ENCODE measurements around the gene SMAD9. TPM values are rescaled to one million over a fixed set of nuclear protein-coding genes. Genes with fewer than 3 reads are reported as not detected.
A peak's percentile ranks its signal among the peaks of the same experiment; 100 is the strongest.

The SMAD9 gene
- total RNA-seq, 2 donors from 2014 or later = 9.0 to 13.3 TPM

DNA sequence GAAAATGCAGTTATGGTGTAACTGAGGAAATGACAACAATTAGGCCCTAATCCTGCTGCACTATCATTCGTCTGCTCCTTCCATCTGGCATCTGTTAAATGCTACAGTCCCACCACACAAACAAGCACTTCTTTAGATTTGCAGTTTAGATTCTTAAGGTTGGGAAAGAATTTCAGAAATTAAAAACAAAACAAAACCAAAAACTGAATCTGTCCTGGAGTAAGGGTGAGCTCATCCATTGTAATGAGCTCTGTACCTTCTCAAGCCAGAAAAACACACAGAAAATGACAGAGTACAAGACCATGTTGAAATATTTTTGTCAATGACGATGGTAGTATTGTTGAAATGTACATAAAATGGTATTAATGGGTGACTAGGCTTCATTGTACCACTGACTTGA is 28.3 kb downstream of the SMAD9 start:
- peaks cover 10% of the 10 kb centered on the region for H3K36me3 Mint-ChIP-seq (ENCODE audit: low read depth)
- Histone ChIP-seq H3K9ac (ENCODE audit: extremely low read depth, low read length, poor library complexity, severe bottlenecking) (no peak overlapping the region), H3K36me3 (ENCODE audit: control insufficient read depth, insufficient read depth, low read length) (no peaks in the 10 kb centered on the region), H3K9me3 (ENCODE audit: control insufficient read depth, low read length) (peaks cover 7% of the 10 kb centered on the region), H3K4me1 (ENCODE audit: control insufficient read depth, insufficient read depth, low read length) (peaks cover 18% of the 10 kb centered on the region), H3K4me3 (ENCODE audit: low read length) (no peak overlapping the region), H3K27me3 (ENCODE audit: control insufficient read depth, insufficient read depth, low read length, poor library complexity, severe bottlenecking) (no peaks in the 10 kb centered on the region), H3K27ac (ENCODE audit: low read depth, low read length) (no peak overlapping the region)
- peaks cover 5% of the 10 kb centered on the region for H3K27me3 Mint-ChIP-seq (ENCODE audit: insufficient read depth)
- peaks cover 46% of the 10 kb centered on the region for H3K4me1 Mint-ChIP-seq
- H3K9me3 Mint-ChIP-seq = peaks cover 7% of the 10 kb centered on the region
- WGBS, 2 experiments (ENCODE audit: insufficient coverage in 1 of 2, insufficient read length in 1 of 2) = 33 to 63% methylated on average over 1 to 2 of the region's 2 CpGs
- no peak overlapping the region for H3K4me3 Mint-ChIP-seq
- TF ChIP-seq, protein P1, sequence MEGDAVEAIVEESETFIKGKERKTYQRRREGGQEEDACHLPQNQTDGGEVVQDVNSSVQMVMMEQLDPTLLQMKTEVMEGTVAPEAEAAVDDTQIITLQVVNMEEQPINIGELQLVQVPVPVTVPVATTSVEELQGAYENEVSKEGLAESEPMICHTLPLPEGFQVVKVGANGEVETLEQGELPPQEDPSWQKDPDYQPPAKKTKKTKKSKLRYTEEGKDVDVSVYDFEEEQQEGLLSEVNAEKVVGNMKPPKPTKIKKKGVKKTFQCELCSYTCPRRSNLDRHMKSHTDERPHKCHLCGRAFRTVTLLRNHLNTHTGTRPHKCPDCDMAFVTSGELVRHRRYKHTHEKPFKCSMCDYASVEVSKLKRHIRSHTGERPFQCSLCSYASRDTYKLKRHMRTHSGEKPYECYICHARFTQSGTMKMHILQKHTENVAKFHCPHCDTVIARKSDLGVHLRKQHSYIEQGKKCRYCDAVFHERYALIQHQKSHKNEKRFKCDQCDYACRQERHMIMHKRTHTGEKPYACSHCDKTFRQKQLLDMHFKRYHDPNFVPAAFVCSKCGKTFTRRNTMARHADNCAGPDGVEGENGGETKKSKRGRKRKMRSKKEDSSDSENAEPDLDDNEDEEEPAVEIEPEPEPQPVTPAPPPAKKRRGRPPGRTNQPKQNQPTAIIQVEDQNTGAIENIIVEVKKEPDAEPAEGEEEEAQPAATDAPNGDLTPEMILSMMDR (conservative IDR thresholded peaks at IDR 0.05) = no peak
- no peak for DNase-seq
- no peak overlapping the region for H3K27ac Mint-ChIP-seq

DNA sequence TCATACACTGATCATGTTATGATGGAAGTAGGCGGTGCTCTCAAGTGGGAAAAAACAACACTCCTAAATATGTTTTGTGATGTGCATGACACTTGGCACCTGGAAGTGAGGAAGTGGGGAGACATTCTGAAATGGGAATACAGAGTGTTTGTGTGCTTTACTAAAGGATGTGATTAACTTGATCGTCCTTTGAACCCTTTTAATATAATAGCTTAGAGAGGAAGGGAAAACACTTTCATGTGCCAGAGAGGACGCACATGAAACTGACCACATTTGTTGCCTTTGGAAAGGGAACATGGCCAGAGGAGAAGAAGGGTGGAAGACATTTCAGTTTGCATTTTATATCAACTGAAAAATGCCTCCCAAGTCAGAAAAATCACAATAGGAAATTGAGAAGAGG is 31.4 kb downstream of the SMAD9 start:
- TF ChIP-seq, protein P1 (conservative IDR thresholded peaks at IDR 0.05) = no peak
- Mint-ChIP-seq H3K27ac (no peak overlapping the region), H3K4me1 (peaks cover 70% of the 10 kb centered on the region), H3K4me3 (no peak overlapping the region), H3K27me3 (ENCODE audit: insufficient read depth) (no peaks in the 10 kb centered on the region), H3K9me3 (no peaks in the 10 kb centered on the region), H3K36me3 (ENCODE audit: low read depth) (no peaks in the 10 kb centered on the region)
- Histone ChIP-seq H3K9ac (ENCODE audit: extremely low read depth, low read length, poor library complexity, severe bottlenecking) (no peak overlapping the region), H3K4me1 (ENCODE audit: control insufficient read depth, insufficient read depth, low read length) (peaks cover 31% of the 10 kb centered on the region), H3K4me3 (ENCODE audit: low read length) (no peak overlapping the region), H3K27me3 (ENCODE audit: control insufficient read depth, insufficient read depth, low read length, poor library complexity, severe bottlenecking) (no peaks in the 10 kb centered on the region), H3K9me3 (ENCODE audit: control insufficient read depth, low read length) (no peaks in the 10 kb centered on the region), H3K36me3 (ENCODE audit: control insufficient read depth, insufficient read depth, low read length) (no peaks in the 10 kb centered on the region), H3K27ac (ENCODE audit: low read depth, low read length) (no peak overlapping the region)
- 92 to 100% methylated on average over 2 to 3 of the region's 3 CpGs for WGBS, 2 experiments (ENCODE audit: insufficient coverage in 1 of 2, insufficient read length in 1 of 2)
- DNase-seq = no peak

DNA sequence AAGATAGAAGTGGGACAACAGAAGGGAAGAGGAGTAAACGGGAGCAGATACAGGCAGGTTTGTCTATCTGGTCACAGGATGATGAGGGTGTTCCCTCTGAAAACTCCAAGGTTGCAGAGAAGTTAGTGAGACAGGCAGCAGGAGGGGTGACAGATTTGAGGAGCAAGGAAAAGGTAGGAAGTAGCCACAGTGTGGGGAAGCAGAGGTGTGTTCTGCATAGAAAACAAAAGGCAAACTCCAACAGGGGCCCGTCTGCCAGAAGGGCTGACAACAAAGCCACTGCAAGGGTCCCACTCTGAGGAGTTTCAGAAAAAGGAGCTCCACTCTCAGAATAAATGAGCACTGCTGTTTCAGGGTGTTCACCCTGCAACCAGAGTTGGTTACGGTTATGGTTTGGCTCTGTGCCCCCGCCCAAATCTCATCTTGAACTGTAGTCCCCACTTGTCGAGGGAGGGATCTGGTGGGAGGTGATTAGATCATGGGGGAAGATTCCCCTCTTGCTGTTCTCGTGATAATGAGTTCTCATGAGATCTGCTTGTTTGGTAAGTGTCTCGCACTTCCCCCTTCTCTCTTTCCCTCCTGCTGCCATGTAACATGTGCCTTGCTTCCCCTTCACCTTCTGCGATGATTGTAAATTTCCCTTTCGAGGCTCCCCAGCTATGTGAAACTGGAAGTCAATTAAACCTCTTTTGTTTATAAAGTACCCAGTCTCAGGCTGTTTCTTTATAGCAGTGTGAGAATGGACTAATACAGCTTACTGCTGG is 32.1 kb downstream of the SMAD9 start:
- Histone ChIP-seq H3K36me3 (ENCODE audit: control insufficient read depth, insufficient read depth, low read length) (no peaks in the 10 kb centered on the region), H3K9me3 (ENCODE audit: control insufficient read depth, low read length) (no peaks in the 10 kb centered on the region), H3K4me1 (ENCODE audit: control insufficient read depth, insufficient read depth, low read length) (peaks cover 31% of the 10 kb centered on the region), H3K9ac (ENCODE audit: extremely low read depth, low read length, poor library complexity, severe bottlenecking) (no peak overlapping the region), H3K27me3 (ENCODE audit: control insufficient read depth, insufficient read depth, low read length, poor library complexity, severe bottlenecking) (no peaks in the 10 kb centered on the region), H3K4me3 (ENCODE audit: low read length) (no peak overlapping the region), H3K27ac (ENCODE audit: low read depth, low read length) (no peak overlapping the region)
- TF ChIP-seq, protein P1 (conservative IDR thresholded peaks at IDR 0.05) = no peak
- Mint-ChIP-seq H3K4me3 (no peak overlapping the region), H3K9me3 (no peaks in the 10 kb centered on the region), H3K27ac (peak overlapping the region; percentile 6), H3K36me3 (ENCODE audit: low read depth) (no peaks in the 10 kb centered on the region), H3K27me3 (ENCODE audit: insufficient read depth) (no peaks in the 10 kb centered on the region), H3K4me1 (peaks cover 76% of the 10 kb centered on the region)
- WGBS, 2 experiments (ENCODE audit: insufficient coverage in 1 of 2, insufficient read length in 1 of 2) = 63 to 68% methylated on average over 7 to 9 of the region's 9 CpGs
- DNase-seq = peak; percentile 65
